Measurements from ENCODE around the gene NFIC.

DNA sequence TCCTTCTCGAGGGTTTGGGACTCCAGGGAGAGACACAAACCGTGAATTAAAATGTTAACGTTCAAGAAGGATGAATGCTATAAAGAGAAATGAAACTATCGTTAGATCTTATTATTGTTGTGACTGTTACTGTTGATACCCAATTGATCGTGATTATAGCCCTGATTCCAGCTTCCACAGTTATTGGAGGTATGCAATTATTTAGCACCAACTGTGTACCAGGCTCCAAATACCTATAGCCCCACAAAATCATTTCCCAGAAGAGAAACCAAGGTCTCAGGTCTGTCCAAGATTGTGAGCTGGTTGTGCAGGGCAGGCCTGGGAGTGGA lies 30.1 kb upstream of the NFIC start:
- no peak for TF ChIP-seq MAX (IDR thresholded peaks at IDR 0.05)
- TF ChIP-seq FOXM1 (IDR thresholded peaks at IDR 0.05; ENCODE audit: borderline replicate concordance, low read depth) = no peak
- TF ChIP-seq, protein P1, sequence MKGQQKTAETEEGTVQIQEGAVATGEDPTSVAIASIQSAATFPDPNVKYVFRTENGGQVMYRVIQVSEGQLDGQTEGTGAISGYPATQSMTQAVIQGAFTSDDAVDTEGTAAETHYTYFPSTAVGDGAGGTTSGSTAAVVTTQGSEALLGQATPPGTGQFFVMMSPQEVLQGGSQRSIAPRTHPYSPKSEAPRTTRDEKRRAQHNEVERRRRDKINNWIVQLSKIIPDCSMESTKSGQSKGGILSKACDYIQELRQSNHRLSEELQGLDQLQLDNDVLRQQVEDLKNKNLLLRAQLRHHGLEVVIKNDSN (IDR thresholded peaks at IDR 0.05) = no peak
- no peak for TF ChIP-seq CEBPB (IDR thresholded peaks at IDR 0.05)
- TF ChIP-seq YY1 (IDR thresholded peaks at IDR 0.05; ENCODE audit: low read depth) = no peak

Data from Ishikawa (cell line).